GM21825 (cell line): ENCODE results near the gene NR1D2.

Source experiments
- ATAC-seq: cut with Tn5 transposase; IDR thresholded peaks from one replicate; pipeline ENCODE4 v1.9.1; 2021; ENCODE audit warnings: mild to moderate bottlenecking, moderate library complexity; ENCODE audit not compliant: unreplicated experiment

Gene NR1D2

DNA sequence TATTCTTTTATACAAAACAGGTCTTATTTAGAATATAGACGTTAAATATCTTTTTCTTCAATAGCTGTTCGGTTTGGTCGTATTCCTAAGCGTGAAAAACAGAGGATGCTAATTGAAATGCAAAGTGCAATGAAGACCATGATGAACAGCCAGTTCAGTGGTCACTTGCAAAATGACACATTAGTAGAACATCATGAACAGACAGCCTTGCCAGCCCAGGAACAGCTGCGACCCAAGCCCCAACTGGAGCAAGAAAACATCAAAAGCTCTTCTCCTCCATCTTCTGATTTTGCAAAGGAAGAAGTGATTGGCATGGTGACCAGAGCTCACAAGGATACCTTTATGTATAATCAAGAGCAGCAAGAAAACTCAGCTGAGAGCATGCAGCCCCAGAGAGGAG lies 16.8 kb downstream of the NR1D2 start:
- ATAC-seq: no peak

- no peak for ATAC-seq
Measured at GRCh38 chr3:23964537-23965235, 19.6 kb downstream of the NR1D2 start.

- ATAC-seq: no peak
Measured at GRCh38 chr3:23966328-23966727, 21.2 kb downstream of the NR1D2 start.

DNA sequence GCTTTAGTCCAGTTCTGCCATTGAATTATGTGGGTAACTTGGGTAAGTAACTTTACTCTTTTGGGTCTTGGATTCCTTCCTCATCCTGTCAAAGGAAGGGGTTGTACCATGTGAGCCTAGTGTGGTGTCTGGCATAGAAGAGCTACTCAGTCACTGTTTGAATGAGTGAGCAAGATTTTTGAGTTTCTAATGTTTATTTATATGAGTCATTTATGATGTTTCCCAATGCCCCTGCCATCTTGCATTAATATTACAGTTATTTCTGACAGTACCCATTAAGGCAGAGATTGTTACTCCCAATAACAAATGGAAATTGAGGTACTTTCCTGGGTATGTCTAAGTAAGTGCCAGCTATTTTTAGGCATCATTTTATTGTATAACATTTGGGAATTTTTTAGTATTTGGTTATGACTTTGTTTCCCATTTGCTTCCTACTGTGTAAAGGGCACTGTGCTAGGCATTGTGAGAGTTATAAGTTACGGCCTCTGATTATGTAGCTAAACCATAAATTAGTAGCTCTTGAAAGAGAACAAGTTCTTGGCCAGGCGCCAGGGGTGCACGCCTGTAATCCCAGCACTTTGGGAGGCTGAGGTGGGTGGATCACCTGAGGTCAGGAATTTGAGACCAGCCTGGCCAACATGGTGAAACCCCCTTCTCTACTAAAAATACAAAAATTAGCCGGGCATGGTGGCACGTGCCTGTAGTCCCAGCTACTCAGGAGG lies 23.5 kb downstream of the NR1D2 start:
- no peak for ATAC-seq

GRCh38 chr3:23969393-23969792 lies 24.3 kb downstream of the NR1D2 start:
- ATAC-seq: no peak

DNA sequence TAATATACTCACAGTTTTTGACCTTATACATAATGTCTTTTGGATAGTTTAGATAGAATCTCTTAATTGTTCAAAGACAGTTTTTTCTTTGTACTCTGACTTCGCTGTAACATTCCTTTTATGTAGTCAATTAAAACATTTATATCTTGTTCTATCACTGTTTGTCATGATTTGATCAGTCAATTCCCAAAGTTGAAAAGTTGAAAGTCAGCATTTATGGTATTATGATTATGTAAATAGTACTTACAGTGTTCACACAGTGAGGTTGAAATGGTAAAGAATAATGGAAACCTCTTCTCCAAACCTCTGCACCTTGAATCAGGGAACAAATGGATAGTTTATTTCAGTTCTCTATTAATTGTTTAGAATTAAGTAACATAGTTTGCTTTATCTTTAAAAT lies 26.6 kb downstream of the NR1D2 start:
- no peak for ATAC-seq

DNA sequence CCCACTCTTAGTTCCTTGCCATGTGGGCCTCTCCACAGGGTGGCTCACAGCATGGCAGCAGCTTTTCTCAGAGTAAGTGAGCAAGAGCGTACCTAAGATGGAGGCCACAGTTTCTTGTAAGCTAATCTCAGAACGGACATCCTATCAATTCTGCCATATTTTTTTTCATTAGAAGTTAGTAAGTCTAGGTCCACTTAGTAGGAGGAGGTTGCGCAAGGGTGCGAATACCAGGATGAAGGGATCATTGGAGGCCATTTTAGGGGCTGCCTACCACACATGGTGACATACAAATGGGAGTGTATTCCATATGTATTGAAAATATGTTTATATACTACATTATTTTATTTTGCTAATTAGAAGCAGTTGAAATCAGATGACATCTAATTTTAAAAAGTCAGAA lies 31.5 kb downstream of the NR1D2 start:
- ATAC-seq: no peak

- no peak for ATAC-seq
Measured at GRCh38 chr3:23979569-23979968, 34.5 kb downstream of the NR1D2 start.

DNA sequence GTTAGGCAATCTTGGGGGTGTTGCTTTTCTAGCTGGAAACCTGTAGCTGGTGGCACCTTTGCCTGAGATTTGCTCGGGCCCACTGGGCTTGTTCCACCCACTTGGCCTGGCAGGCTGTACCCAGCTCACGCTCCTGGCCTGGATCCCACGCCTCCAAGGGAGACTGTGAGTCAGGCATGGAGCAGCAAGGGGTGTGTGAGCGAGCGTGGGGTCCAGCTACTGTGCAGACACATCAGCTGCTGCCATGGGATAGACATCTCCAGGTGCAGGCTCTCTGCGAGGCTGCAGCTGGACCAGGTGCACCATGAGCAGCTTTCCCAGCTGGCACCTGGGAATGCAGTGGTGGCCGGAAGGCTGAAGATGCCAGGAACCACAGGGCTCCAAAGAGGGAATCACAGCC lies 36.0 kb downstream of the NR1D2 start:
- no peak for ATAC-seq

DNA sequence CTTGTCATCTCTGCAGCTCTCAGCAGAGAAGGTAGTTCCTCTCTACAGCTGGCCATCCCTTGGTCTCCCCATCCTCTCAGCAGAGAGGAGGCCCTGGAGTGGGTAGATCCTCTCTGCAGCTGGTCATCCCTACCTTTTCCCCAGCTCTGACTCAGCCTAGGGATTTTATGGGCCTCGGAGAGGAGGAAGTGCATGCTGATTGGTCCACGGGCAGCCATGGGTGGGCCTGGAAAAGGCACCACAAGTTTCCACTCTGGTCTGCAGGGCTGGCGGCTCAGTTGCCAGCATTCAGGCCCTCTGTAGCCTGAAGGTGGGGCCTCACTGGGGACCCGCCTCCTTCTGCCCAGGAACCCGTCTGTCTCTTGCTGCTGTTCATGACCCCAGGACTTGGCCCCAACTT lies 36.9 kb downstream of the NR1D2 start:
- ATAC-seq: no peak

DNA sequence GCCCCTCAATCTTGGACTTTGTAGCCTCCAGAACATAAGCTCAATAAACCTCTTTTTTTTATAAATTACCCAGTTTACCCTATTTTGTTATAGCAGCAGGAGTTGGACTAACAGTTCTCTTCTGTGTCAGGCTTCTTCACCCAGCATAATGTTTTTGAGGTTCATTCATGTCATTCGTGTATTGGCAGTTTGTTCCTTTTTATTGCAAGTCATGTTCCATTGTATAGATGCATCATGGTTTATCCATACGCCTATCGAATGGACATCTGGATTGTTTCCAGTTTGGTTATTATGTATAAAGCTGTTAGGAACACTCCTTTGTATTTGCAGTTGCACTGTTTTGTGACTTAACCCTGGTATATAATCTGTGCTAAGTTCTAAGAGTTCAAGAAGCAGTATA lies 39.8 kb downstream of the NR1D2 start:
- ATAC-seq: no peak

- ATAC-seq: no peak
Measured at GRCh38 chr3:23985747-23986544, 40.9 kb downstream of the NR1D2 start.

GRCh38 chr3:23987356-23987755 lies 42.3 kb downstream of the NR1D2 start:
- no peak for ATAC-seq

- no peak for ATAC-seq
Measured at GRCh38 chr3:23991306-23991682, 46.2 kb downstream of the NR1D2 start.

DNA sequence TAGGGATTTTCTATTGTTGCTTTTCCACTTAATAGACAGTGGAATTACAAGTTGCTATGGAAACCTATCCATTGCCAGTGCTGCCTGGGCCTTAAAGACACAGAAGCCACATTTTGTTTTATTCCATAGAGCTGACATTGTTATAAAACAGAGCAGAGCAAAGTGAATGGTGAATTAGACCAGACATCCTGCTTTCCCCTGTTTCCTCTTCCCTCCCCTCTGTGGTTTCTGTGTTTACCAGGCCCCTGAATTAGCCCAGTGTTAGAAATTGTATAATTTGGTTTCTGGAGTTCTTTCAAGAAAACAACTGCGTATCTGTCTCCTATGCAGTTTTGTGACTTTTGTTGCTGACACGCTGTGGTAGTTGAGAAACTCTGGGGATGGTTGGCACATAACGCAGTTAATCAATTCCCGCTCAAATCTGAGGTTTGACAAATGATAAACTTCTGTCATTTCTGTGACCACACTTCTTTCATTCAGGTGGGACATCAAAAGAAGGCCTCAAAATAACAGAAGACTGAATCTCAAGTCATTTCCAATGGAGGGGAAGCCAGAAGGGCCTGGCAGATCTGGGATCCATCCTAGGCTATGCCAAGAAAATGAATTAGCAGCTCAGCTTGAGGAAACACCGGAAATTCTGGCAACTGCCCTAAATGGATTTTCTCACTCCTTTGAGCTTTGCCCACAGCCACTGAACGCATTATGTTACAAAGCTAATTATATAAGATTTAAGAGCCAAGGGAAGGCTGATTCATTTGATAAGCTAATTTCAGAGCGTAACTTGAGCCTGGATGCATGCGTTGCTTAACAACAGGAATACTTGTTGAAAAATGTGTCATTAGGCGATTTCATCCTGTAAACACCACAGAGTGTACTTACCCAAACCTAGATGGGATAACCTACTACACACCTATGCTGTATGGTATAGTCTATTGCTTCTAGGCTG lies 46.9 kb downstream of the NR1D2 start:
- no peak for ATAC-seq

GRCh38 chr3:23993556-23994243 lies 48.6 kb downstream of the NR1D2 start:
- ATAC-seq: no peak

- ATAC-seq: no peak
Measured at GRCh38 chr3:23994244-23994569, 49.1 kb downstream of the NR1D2 start.

GRCh38 chr3:23995219-23995618 lies 50.1 kb downstream of the NR1D2 start:
- ATAC-seq: no peak

GRCh38 chr3:23996095-23996524 lies 51.0 kb downstream of the NR1D2 start:
- ATAC-seq: no peak

DNA sequence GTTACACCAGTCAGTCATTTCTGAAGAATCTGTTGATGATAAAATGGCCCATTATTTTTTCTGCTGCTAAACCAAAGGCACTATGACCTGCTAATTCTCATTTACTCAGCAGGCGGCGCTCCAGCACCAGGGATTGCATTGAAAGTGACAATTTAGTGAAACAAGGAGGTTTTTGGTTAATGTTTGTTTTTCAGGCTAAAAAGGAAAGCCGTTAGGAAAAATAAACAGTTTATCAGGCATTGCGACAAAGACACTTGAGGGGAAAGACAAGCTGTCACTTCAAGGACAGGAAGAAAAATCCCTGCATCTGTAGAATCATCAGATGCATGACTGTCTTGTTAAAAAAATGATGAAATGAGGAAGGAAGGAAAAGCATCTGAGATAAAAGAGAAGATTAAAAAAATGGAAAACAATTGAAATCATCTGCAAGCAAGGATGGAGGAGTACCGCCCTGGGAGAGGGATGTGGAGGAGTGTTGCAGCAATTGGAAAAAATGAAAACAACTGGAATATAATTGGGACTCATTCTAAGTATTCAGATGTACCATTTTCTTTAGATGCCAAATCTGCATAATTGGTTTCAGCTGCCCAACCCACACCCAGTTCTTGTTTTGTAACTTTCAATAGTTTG lies 54.0 kb downstream of the NR1D2 start:
- ATAC-seq: no peak
